ENCODE results near the gene ZNF581.

The ZNF581 gene

GRCh38 chr19:55600662-55601028 is 42.8 kb upstream of the ZNF581 start:
- no peak for TF ChIP-seq USF1 (IDR thresholded peaks at IDR 0.05)
- no peak for TF ChIP-seq CREB1 (IDR thresholded peaks at IDR 0.05; ENCODE audit: low read depth)
- no peak for TF ChIP-seq YY1 (IDR thresholded peaks at IDR 0.05; ENCODE audit: low read depth)
- TF ChIP-seq, protein P1, sequence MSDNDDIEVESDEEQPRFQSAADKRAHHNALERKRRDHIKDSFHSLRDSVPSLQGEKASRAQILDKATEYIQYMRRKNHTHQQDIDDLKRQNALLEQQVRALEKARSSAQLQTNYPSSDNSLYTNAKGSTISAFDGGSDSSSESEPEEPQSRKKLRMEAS (IDR thresholded peaks at IDR 0.05): no peak
- TF ChIP-seq EP300 (IDR thresholded peaks at IDR 0.05; ENCODE audit: borderline replicate concordance): no peak
- TF ChIP-seq TEAD4 (IDR thresholded peaks at IDR 0.05): no peak
- TF ChIP-seq CEBPB (IDR thresholded peaks at IDR 0.05): no peak
- no peak for TF ChIP-seq ZBTB7A (IDR thresholded peaks at IDR 0.05; ENCODE audit: low read depth)
- no peak; the same call in 1 of the 2 replicates for TF ChIP-seq TAF1 (IDR thresholded peaks at IDR 0.05; ENCODE audit: low read depth)
- no peak for TF ChIP-seq REST (IDR thresholded peaks at IDR 0.05; ENCODE audit: low read depth)
- no peak for TF ChIP-seq EGR1 (IDR thresholded peaks at IDR 0.05)
- TF ChIP-seq RAD21 (IDR thresholded peaks at IDR 0.05; ENCODE audit: low read depth): no peak
- no peak for TF ChIP-seq FOXM1 (IDR thresholded peaks at IDR 0.05; ENCODE audit: borderline replicate concordance, low read depth)
- TF ChIP-seq TCF12 (IDR thresholded peaks at IDR 0.05; ENCODE audit: low read depth): no peak
- TF ChIP-seq NFIC (IDR thresholded peaks at IDR 0.05): no peak

DNA sequence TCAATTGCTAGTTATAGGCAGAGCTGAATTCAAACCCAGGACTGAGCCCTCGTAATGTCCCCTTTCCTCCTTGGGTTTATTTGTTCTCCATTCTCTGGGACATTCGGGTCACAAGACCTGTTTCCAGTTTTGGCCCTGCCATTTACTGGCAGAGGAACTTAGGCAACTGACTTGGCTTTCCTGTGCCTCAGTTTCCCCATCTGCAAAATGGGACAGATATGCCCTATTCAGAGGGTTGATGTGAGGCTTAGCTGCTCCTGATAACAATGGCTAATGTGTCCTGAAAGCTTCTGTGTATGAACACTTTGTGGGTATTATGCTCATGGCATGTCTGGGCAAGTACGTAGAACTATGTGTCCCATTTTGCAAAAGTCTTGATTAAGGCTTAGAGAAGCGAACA is 42.4 kb upstream of the ZNF581 start:
- TF ChIP-seq NFIC (IDR thresholded peaks at IDR 0.05) (no peak), TCF12 (IDR thresholded peaks at IDR 0.05; ENCODE audit: low read depth) (no peak), RAD21 (IDR thresholded peaks at IDR 0.05; ENCODE audit: low read depth) (no peak), TEAD4 (IDR thresholded peaks at IDR 0.05) (no peak), REST (IDR thresholded peaks at IDR 0.05; ENCODE audit: low read depth) (no peak), CEBPB (IDR thresholded peaks at IDR 0.05) (no peak), EP300 (IDR thresholded peaks at IDR 0.05; ENCODE audit: borderline replicate concordance) (no peak)
- TF ChIP-seq, protein P1 (IDR thresholded peaks at IDR 0.05): no peak

DNA sequence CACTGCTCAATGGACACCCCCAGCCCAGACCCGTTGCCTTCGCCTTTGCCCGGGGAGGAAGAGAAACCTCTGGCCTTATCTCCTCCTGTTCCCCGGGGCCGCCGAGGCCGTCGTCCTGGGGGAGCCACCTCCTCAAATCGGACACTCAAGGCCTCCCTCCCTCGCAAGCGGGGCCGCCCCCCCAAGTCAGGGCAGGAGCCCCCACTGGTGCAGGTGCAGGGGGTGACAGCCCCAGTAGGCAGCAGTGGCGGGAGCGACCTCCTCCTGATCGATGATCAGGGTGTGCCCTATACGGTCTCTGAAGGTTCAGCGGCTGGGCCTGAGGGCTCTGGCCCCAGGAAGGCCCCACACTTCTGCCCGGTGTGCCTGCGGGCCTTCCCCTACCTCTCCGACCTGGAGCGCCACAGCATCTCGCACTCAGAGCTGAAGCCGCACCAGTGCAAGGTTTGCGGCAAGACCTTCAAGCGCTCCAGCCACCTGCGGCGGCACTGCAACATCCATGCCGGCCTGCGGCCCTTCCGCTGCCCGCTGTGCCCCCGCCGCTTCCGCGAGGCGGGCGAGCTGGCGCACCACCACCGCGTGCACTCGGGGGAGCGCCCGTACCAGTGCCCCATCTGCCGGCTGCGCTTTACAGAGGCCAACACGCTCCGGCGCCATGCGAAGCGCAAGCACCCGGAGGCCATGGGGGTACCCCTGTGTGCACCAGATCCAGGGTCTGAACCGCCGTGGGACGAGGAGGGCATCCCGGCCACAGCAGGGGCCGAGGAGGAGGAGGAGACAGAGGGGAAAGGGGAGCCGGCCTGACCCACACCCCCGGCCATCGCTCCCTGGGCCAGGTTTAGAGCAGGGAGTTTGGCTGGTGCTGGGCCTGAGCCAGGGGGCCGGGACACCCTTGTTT is 41.1 kb upstream of the ZNF581 start:
- TF ChIP-seq CEBPB (IDR thresholded peaks at IDR 0.05) (no peak), YY1 (IDR thresholded peaks at IDR 0.05; ENCODE audit: low read depth) (no peak), FOXM1 (IDR thresholded peaks at IDR 0.05; ENCODE audit: borderline replicate concordance, low read depth) (no peak), USF1 (IDR thresholded peaks at IDR 0.05) (no peak), ZBTB7A (IDR thresholded peaks at IDR 0.05; ENCODE audit: low read depth) (no peak), NFIC (IDR thresholded peaks at IDR 0.05) (no peak), EP300 (IDR thresholded peaks at IDR 0.05; ENCODE audit: borderline replicate concordance) (no peak), RAD21 (IDR thresholded peaks at IDR 0.05; ENCODE audit: low read depth) (no peak), REST (IDR thresholded peaks at IDR 0.05; ENCODE audit: low read depth) (no peak), TAF1 (IDR thresholded peaks at IDR 0.05; ENCODE audit: low read depth) (no peak), CREB1 (IDR thresholded peaks at IDR 0.05; ENCODE audit: low read depth) (no peak), TCF12 (IDR thresholded peaks at IDR 0.05; ENCODE audit: low read depth) (no peak), EGR1 (IDR thresholded peaks at IDR 0.05) (no peak), TEAD4 (IDR thresholded peaks at IDR 0.05) (no peak)
- TF ChIP-seq, protein P1 (IDR thresholded peaks at IDR 0.05): no peak

DNA sequence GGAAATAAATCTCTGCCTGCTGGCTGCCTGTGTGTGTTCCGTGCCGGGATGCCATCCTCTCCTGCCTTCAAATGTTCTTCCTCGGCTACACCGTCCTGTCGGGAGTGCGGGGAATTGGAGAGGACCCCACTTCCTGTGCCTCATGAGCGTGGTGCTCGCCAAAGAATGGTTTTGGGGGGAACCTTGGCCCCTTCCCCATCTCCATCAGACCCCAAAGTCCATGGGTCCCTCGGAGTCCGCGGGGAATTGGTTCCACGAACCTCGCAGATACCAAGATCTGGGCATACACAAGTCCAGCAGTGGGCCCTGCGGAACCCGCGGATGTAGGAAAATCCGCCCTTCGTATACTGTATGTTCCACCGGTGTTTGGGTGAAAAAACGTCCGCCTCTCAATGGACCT is 40.3 kb upstream of the ZNF581 start:
- TF ChIP-seq ZBTB7A (IDR thresholded peaks at IDR 0.05; ENCODE audit: low read depth) (no peak), FOXM1 (IDR thresholded peaks at IDR 0.05; ENCODE audit: borderline replicate concordance, low read depth) (no peak), TEAD4 (IDR thresholded peaks at IDR 0.05) (no peak), RAD21 (IDR thresholded peaks at IDR 0.05; ENCODE audit: low read depth) (no peak), EP300 (IDR thresholded peaks at IDR 0.05; ENCODE audit: borderline replicate concordance) (no peak), TAF1 (IDR thresholded peaks at IDR 0.05; ENCODE audit: low read depth) (no peak), CEBPB (IDR thresholded peaks at IDR 0.05) (no peak), CREB1 (IDR thresholded peaks at IDR 0.05; ENCODE audit: low read depth) (no peak), YY1 (IDR thresholded peaks at IDR 0.05; ENCODE audit: low read depth) (no peak), REST (IDR thresholded peaks at IDR 0.05; ENCODE audit: low read depth) (no peak), NFIC (IDR thresholded peaks at IDR 0.05) (no peak), EGR1 (IDR thresholded peaks at IDR 0.05) (no peak), USF1 (IDR thresholded peaks at IDR 0.05) (no peak), TCF12 (IDR thresholded peaks at IDR 0.05; ENCODE audit: low read depth) (no peak)
- TF ChIP-seq, protein P1 (IDR thresholded peaks at IDR 0.05): no peak

All from Ishikawa (cell line).